NT2/D1 (cell line): ENCODE results near the gene PHEX.

Experiments used
- DNase-seq: peaks from one replicate; pipeline ENCODE4 v3.0.0-alpha.2; 2011; ENCODE audit warnings: low read depth, low spot score
- H3K27me3 ChIP-seq: 2 replicates; pipeline ENCODE4 v1.6.0; 2011; ENCODE audit warnings: mild to moderate bottlenecking; ENCODE audit not compliant: insufficient read length, insufficient read depth
- H3K36me3 ChIP-seq: 2 replicates; pipeline ENCODE4 v1.6.1; 2011; ENCODE audit warnings: mild to moderate bottlenecking, low read length, mixed read lengths; ENCODE audit not compliant: insufficient read depth, insufficient read length
- H3K4me1 ChIP-seq: 2 replicates; pipeline ENCODE4 v1.5.1; 2011; ENCODE audit not compliant: insufficient read depth, insufficient read length
- H3K4me3 ChIP-seq: 2 replicates; pipeline ENCODE4 v1.5.1; 2011; ENCODE audit warnings: low read depth; ENCODE audit not compliant: insufficient read length
- H3K9ac ChIP-seq: 2 replicates; pipeline ENCODE4 v1.6.0; 2011; ENCODE audit warnings: low read depth; ENCODE audit not compliant: insufficient read length
- H3K9me3 ChIP-seq: 2 replicates; pipeline ENCODE4 v1.5.1; 2011; ENCODE audit warnings: mild to moderate bottlenecking, low read length; ENCODE audit not compliant: insufficient read depth
- SUZ12 ChIP-seq: IDR thresholded peaks from 2 replicates; pipeline ENCODE4 v1.6.1; 2011; ENCODE audit not compliant: insufficient read length, insufficient read depth; ENCODE audit errors: extremely low read depth
- YY1 ChIP-seq: IDR thresholded peaks from 2 replicates; pipeline ENCODE4 v1.6.1; 2011; ENCODE audit not compliant: insufficient read length, insufficient read depth
- ZNF274 ChIP-seq: IDR thresholded peaks from 2 replicates; pipeline ENCODE4 v1.6.1; 2011; ENCODE audit warnings: mild to moderate bottlenecking, low read depth, low read length

PHEX gene

GRCh38 chrX:21996872-21997455 lies 35.2 kb upstream of the PHEX start:
- no peak overlapping the region for H3K9ac ChIP-seq

GRCh38 chrX:21998037-21998436 lies 34.1 kb upstream of the PHEX start:
- TF ChIP-seq SUZ12: no peak
- TF ChIP-seq ZNF274: no peak
- TF ChIP-seq YY1: no peak
- DNase-seq: no peak
- Histone ChIP-seq H3K4me1 (peaks cover 3% of the 10 kb centered on the region), H3K4me3 (no peak overlapping the region), H3K36me3 (peaks cover 29% of the 10 kb centered on the region), H3K9me3 (no peaks in the 10 kb centered on the region), H3K9ac (no peak overlapping the region), H3K27me3 (no peaks in the 10 kb centered on the region)

More at GRCh38 chrX:21996872-21997455, 35.2 kb upstream of the PHEX start:
- Histone ChIP-seq H3K27me3 (no peaks in the 10 kb centered on the region), H3K4me1 (peaks cover 3% of the 10 kb centered on the region), H3K9me3 (no peaks in the 10 kb centered on the region), H3K4me3 (no peak overlapping the region), H3K36me3 (peaks cover 39% of the 10 kb centered on the region)
- TF ChIP-seq YY1: no peak
- TF ChIP-seq SUZ12: no peak
- TF ChIP-seq ZNF274: no peak
- no peak for DNase-seq

GRCh38 chrX:22004866-22005265 lies 27.3 kb upstream of the PHEX start:
- Histone ChIP-seq H3K4me1 (no peaks in the 10 kb centered on the region), H3K4me3 (no peak overlapping the region), H3K9ac (no peak overlapping the region), H3K36me3 (peaks cover 8% of the 10 kb centered on the region), H3K27me3 (no peaks in the 10 kb centered on the region), H3K9me3 (no peaks in the 10 kb centered on the region)
- no peak for DNase-seq
- TF ChIP-seq ZNF274 (no peak), SUZ12 (no peak), YY1 (no peak)

- H3K9me3 ChIP-seq: no peaks in the 10 kb centered on the region
- H3K4me1 ChIP-seq: no peaks in the 10 kb centered on the region
- H3K9ac ChIP-seq: no peak overlapping the region
- H3K27me3 ChIP-seq: no peaks in the 10 kb centered on the region
- no peak for TF ChIP-seq ZNF274
- TF ChIP-seq YY1: no peak
- no peak for TF ChIP-seq SUZ12
- H3K36me3 ChIP-seq: no peaks in the 10 kb centered on the region
- H3K4me3 ChIP-seq: no peak overlapping the region
- no peak for DNase-seq
These were observed 20.1 kb upstream of the PHEX start for GRCh38 chrX:22012051-22012450.

GRCh38 chrX:22012931-22013330 lies 19.2 kb upstream of the PHEX start:
- H3K27me3 ChIP-seq: no peaks in the 10 kb centered on the region
- H3K9ac ChIP-seq: no peak overlapping the region
- no peak for DNase-seq
- TF ChIP-seq SUZ12: no peak
- no peak for TF ChIP-seq YY1
- no peak for TF ChIP-seq ZNF274
- H3K9me3 ChIP-seq: no peaks in the 10 kb centered on the region
- H3K36me3 ChIP-seq: no peaks in the 10 kb centered on the region
- H3K4me3 ChIP-seq: no peak overlapping the region
- no peaks in the 10 kb centered on the region for H3K4me1 ChIP-seq

GRCh38 chrX:22015139-22015750 lies 16.9 kb upstream of the PHEX start:
- no peak for TF ChIP-seq YY1
- no peak for TF ChIP-seq SUZ12
- TF ChIP-seq ZNF274: no peak
- DNase-seq: no peak
- no peaks in the 10 kb centered on the region for H3K36me3 ChIP-seq
- H3K4me1 ChIP-seq: no peaks in the 10 kb centered on the region
- no peak overlapping the region for H3K9ac ChIP-seq
- no peak overlapping the region for H3K4me3 ChIP-seq
- H3K27me3 ChIP-seq: no peaks in the 10 kb centered on the region
- no peaks in the 10 kb centered on the region for H3K9me3 ChIP-seq

GRCh38 chrX:22021751-22022324 lies 10.3 kb upstream of the PHEX start:
- Histone ChIP-seq H3K27me3 (no peaks in the 10 kb centered on the region), H3K9ac (no peak overlapping the region)
- DNase-seq: no peak

More at GRCh38 chrX:22021751-22022324, 10.3 kb upstream of the PHEX start:
- Histone ChIP-seq H3K9me3 (no peaks in the 10 kb centered on the region), H3K4me1 (no peaks in the 10 kb centered on the region), H3K36me3 (no peaks in the 10 kb centered on the region), H3K4me3 (no peak overlapping the region)
- TF ChIP-seq SUZ12 (no peak), YY1 (no peak), ZNF274 (no peak)
